Ishikawa (cell line): ENCODE measurements around the gene GNG2.

Experiments used
- CREB1 ChIP-seq: IDR thresholded peaks from 2 replicates; pipeline ENCODE4 v1.6.1; 2012; ENCODE audit warnings: low read depth
- EP300 ChIP-seq: IDR thresholded peaks from 2 replicates; pipeline ENCODE4 v1.6.1; 2012; ENCODE audit warnings: borderline replicate concordance
- REST ChIP-seq: IDR thresholded peaks from 2 replicates; pipeline ENCODE4 v1.6.1; 2012; ENCODE audit warnings: low read depth, mild to moderate bottlenecking
- TEAD4 ChIP-seq: IDR thresholded peaks from 2 replicates; pipeline ENCODE4 v1.6.1; 2012

GRCh38 chr14:51855234-51855633 is 5.2 kb upstream of the GNG2 start:
- TF ChIP-seq CREB1 (no peak), TEAD4 (no peak), EP300 (no peak), REST (no peak)
